ENCODE measurements around the gene ADARB1.

Gene ADARB1

GRCh38 chr21:45034556-45035476 lies 39.6 kb upstream of the ADARB1 start:
- no peak for TF ChIP-seq CTCF (IDR thresholded peaks at IDR 0.05; ENCODE audit: insufficient read depth, low read depth, low read length, missing control alignments)
- peak; percentile 64 for DNase-seq (ENCODE audit: low read depth)
- no peak overlapping the region for H3K4me3 ChIP-seq (ENCODE audit: low read length)

GRCh38 chr21:45035477-45035848 lies 38.9 kb upstream of the ADARB1 start:
- no peak for TF ChIP-seq CTCF (IDR thresholded peaks at IDR 0.05; ENCODE audit: insufficient read depth, low read depth, low read length, missing control alignments)
- no peak overlapping the region for H3K4me3 ChIP-seq (ENCODE audit: low read length)
- DNase-seq (ENCODE audit: low read depth), result no peak

GRCh38 chr21:45036630-45037029 lies 37.8 kb upstream of the ADARB1 start:
- no peak for TF ChIP-seq CTCF (IDR thresholded peaks at IDR 0.05; ENCODE audit: insufficient read depth, low read depth, low read length, missing control alignments)
- no peak overlapping the region for H3K4me3 ChIP-seq (ENCODE audit: low read length)

GRCh38 chr21:45037986-45038385 lies 36.4 kb upstream of the ADARB1 start:
- no peak for DNase-seq (ENCODE audit: low read depth)
- no peak for TF ChIP-seq CTCF (IDR thresholded peaks at IDR 0.05; ENCODE audit: insufficient read depth, low read depth, low read length, missing control alignments)
- no peak overlapping the region for H3K4me3 ChIP-seq (ENCODE audit: low read length)

More at GRCh38 chr21:45036630-45037029, 37.8 kb upstream of the ADARB1 start:
- no peak for DNase-seq (ENCODE audit: low read depth)

- no peak for DNase-seq (ENCODE audit: low read depth)
- TF ChIP-seq CTCF (IDR thresholded peaks at IDR 0.05; ENCODE audit: insufficient read depth, low read depth, low read length, missing control alignments), result no peak
- no peak overlapping the region for H3K4me3 ChIP-seq (ENCODE audit: low read length)
These were observed 34.8 kb upstream of the ADARB1 start for GRCh38 chr21:45039317-45040156.

- DNase-seq (ENCODE audit: low read depth), result no peak
- no peak for TF ChIP-seq CTCF (IDR thresholded peaks at IDR 0.05; ENCODE audit: insufficient read depth, low read depth, low read length, missing control alignments)
These were observed 34.1 kb upstream of the ADARB1 start for GRCh38 chr21:45040157-45040711.

More at GRCh38 chr21:45040157-45040711, 34.1 kb upstream of the ADARB1 start:
- no peak overlapping the region for H3K4me3 ChIP-seq (ENCODE audit: low read length)

Data from epithelial cell of esophagus (primary cell).